Umbilical cord (tissue), 2 donors: ENCODE results near the gene CENPN. TPM values are rescaled to one million over a fixed set of nuclear protein-coding genes. Genes with fewer than 3 reads are reported as not detected.

Experiments
- DNase-seq: peaks from one replicate; pipeline ENCODE4 v3.0.0-alpha.2; 2015; ENCODE audit warnings: low spot score
- total RNA-seq: library from RNA; depleted of rRNA; stranded (reverse); fragments of >200 nt; gene quantifications from one replicate; pipeline ENCODE4 v1.2.3, GENCODE V29; 2014; ENCODE audit warnings: low replicate concordance; ENCODE audit not compliant: insufficient read depth

Gene CENPN
- total RNA-seq, 1 donor from 2014 or later: 14.9 TPM

DNA sequence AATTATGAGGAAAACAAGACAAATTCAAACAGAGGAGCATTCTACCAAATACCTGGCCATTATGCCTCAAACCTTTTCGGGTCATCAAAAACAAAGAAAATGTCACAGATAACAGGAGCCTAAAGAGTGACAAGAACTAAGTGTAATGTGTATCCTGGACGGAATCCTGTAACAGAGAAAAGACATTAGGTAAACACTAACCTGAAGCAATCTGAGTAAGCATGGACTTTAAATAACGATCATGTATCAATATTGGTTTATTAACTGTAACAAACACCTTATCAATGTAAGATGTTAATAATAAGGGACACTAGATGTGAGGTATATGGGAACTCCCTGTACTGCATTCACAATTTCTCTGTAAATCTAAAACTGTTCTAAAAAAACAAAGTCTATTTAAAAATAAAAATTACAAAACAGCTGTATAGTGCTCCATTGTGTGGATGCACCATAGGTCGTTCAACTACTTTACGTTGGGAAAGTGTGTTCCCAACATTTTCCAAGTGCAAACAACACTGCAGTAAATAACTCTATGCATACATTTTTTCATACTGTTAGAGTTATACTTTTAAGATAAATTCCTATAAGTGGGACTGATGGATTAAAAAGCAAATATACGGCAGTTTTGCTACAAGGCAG, 15.1 kb upstream of the CENPN start:
- no peak for DNase-seq

DNA sequence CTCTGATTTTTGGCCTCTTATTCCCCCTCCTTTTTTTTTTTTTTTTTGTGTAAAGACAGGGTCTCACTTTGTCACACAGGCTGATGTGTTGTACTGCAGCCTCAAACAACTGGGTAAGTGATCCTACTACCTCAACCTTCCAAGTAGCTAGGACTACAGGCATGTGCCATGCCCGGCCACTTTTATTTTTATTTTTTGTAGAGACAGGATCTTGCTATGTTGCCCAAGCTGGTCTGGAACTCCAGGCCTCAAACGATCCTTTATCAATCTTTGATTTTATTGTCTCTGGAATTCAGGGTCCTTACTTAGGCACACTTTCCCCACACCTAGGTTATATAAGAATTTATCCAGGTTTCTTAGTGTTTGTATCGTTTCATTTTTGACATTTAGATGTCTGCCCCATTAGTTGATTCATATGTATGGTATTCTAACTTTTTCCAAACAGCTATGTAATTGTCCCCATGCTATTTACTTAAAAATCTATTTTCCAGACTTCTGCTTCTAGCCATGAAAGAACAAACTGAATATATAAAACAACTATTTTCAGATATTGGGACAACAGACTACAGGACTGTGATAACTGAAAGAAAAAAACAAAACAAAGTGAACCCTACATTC, 14.2 kb upstream of the CENPN start:
- no peak for DNase-seq

DNA sequence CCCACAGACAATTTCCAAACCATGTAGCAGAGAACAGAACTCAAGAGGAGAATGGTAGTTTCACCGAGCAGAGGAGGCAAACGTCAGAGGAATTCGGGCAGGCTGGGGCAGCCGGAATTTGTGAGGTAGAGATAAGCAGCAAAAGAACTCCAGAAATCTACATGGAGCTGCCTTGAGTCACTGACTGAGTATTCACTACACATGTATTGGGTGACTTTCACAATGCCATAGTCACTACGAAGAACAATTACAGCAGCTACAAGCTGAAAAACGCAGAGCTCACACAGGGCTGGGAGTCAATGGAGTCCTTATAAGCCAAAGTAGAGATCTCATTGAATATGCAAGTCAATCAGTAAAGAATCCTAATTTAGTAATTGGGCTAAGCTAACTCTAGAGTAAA, 13.7 kb upstream of the CENPN start:
- peak; percentile 82 for DNase-seq

DNA sequence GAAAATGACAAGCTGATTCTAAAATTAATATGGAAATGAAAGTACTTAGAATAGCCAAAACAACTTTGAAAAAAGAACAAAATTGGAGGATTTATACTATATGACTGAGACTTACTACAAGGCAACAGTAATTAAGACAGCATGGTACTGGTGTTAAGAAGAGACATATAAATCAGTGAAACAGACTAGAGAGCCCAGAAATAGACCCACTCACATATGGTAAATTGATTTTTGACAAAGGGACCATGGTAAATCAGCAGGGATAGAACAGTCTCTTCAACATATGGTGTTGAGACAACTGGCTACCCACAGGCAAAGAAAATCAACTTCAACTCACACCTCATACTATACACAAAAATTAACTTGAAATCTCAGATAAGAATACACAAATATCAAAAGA, 13.2 kb upstream of the CENPN start:
- DNase-seq: no peak

DNA sequence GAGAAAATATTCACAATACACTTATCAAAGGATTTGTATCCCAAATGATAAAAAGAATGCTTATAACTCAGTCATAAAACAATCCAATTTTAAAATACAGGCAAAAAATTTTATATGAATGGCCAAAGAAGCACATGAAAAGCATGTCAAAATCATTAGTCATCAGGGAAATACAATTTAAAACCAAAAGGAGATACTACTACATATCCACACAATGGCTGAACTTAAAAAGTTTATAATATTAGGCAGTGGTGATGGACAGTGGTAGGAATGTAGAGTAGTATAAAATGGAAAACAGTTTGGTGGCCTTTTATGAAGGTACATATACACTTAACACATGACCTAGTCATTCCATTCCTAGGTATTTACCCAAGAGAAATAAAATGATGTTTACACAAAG, 12.6 kb upstream of the CENPN start:
- DNase-seq: no peak

DNA sequence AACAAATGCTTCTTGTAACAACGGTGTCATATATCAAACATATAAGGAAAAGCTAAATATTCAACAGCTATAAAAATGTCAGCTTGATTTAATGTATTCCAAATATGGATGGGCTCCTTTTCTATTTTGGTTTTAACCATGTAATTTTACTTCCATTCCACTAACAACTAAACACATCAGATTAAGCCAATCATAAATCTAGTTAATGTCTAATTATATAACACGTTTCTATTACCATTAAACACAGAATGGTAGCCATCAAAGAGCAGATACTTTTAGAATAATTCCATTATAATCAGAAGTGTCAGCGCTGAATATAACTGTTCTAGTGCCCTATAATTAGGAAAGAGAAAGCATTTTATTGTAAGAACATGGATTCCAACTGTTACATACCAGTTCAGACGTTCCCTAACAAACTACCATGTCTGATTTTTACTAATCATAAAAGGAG, 10.3 kb upstream of the CENPN start:
- peak; percentile 24 for DNase-seq

DNA sequence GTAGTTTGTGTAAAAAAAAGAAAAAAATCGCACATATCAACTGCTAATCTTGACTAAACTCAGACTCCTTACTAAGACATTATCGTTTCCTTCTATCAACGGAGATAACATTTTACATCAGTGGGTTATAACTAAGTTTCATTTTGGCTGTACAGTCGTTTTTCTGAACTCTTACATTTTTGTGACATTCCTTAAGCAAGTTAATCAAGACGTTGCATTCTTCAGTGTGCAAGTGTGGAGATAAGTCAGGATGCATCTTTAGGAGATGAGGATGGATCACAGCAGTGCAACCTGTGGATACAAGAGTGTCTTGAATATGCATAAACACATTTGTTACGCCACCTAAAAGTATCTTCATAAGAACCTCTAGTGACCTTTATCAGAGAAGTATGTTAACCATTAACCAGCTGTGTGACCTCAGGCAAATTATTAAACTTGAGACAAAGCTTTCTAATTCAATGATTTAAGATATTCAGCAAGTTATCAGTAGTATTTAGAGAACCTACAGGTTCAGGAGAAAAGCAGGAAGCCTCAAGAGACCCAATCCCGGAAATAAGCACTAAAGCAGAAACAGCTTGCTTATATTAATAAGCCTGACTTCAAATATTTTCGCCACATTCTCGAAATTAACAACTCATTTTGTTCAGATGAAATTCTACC, 9.7 kb upstream of the CENPN start:
- DNase-seq: peak; percentile 19

DNA sequence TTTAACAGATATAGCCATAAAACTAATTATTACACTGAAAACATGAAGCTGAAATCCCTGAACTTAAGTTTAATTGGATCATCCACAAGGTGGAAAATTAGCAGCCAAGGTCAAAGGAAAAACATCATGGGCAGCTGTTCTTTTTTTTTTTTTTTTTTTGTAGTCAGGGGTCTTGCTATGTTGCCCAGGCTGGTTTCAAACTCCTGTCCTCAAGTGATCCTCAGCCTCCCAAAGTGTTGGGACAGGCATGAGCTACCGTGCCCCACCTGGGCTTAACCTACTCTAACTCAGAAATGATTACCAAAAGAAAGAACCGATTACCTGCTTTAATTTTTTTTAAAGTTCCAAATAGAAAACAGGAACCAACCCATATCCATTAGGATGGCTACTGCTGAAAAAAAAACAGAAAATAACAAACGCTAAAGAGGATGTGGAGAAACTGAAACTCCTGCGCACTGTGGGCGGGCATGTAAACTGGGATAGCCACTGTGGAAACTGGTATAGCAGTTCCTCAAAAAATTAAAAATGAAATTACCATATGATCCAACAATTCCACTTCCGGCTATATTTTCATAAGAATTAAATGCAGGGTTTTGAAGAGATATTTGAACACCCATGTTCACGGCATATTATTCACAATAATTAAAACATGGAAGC, 8.9 kb upstream of the CENPN start:
- no peak for DNase-seq

DNA sequence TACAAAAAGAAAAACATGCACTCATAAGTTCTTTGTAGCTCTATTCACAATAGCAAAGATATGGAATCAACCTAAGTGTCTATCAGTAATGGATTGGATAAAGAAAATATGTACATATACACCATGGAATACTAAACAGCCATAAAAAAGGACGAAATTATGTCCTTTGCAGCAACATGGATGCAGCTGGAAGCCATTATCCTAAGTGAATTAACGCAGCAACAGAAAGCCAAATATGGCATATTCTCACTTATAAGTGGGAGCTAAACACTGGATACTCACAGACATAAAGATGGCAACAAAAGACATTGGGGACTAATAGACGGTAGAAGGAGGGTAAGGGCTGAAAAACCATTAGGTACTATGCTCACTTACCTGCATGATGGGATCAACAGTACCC, 6.1 kb upstream of the CENPN start:
- no peak for DNase-seq

DNA sequence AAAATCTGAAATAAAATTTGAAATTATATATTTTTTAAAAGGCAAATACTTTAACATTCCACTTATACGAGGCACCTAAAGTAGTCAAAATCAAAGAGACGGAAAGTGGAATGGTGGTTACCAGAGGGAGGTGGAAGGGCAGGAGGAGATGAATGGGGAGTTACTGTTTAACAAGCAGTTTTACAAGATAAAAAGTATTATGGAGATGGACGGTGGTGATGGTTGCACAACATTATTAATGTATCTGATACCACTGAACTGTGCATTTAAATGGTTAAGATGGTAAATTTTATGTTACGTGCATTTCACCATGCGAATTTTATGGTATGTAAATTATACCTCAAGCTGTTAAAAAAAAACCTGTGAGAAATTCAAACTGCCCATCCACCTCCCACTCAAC, 5.7 kb upstream of the CENPN start:
- no peak for DNase-seq

DNA sequence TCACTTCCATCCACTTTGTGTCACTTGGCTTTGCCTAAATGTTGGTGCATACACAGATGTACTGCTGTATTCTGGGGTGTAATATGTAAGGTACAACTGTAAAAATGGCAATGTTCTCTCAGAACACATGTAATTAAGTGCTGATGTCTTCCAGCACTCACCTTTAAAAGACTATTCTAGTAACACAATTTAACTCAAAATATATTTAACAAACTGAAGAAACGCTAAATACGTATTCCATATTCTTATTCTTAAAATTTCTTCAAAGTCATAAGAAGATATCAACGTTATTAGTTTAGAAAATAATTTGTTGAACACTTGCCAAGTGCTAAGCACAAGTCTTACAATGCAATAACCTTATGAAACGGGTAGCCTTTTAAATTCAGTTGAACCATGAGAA, 4.0 kb upstream of the CENPN start:
- no peak for DNase-seq

DNA sequence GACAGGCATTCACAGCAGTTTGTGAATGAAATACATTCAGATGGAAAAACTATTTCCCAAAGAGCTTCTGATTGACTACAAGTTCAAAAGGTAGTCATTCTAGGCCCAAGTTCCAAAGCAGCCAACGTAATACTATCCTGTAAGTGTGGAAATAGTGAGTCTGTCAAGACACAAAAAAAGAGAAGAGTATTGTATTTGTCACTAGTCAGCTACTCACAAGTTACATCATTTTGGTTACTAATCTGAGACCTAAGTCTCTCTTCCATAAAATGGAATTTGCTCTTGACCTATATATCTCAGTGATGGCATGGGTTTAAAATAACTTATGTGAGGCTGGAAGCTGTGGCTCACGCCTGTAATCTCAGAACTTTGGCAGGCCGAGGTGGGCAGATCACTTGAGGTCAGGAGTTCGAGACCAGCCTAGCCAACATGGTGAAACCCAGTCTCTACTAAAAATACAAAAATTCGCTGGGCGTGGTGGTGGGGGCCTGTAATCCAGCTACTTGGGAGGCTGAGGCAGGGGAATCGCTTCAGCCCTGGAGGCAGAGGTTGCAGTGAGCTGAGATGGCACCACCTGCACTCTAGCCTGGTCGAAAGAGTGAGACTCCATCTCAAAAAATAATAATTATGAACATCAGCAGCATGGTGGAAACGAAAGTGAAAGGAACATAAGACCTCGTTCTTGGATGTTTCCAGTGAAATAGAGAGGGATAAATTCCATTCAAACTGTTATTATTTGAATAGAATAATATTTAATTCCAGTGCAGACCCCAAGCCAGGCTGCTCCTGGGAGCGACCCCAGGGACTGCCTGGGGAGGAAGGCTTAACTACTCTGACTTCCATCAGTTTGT, 3.2 kb upstream of the CENPN start:
- DNase-seq: peak; percentile 52

DNA sequence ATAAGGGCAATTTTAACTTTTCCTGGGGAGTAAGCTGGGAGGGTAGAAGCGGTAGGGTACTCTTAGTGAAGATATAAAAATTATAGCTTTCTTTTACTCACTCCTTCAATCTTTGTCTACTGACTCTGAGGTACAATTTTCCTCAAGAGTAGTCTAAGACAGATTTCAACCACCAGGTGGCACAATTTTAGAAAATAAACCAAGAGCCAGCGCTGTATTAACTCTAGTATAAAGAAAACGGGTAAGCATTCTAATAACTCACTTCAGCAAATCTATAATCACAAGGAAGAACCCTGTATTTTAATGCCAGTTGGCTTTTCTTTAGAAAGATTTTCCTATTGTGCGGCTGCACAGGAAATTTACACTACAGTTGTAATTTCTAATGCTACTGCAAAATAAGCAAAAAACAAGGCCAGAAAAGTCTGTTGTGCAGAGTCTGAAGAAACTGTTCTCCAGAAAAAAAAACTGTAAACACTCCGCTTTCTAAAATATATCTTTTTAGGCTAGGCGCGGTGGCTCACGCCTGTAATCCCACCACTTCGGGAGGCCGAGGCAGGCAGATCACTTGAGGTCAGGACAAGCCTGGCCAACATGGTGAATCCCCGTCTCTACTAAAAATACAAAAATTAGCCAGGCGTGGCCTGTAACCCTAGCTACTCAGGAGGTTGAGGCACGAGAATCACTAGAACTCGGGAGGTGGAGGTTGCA, 2.2 kb upstream of the CENPN start:
- DNase-seq: peak; percentile 81

DNA sequence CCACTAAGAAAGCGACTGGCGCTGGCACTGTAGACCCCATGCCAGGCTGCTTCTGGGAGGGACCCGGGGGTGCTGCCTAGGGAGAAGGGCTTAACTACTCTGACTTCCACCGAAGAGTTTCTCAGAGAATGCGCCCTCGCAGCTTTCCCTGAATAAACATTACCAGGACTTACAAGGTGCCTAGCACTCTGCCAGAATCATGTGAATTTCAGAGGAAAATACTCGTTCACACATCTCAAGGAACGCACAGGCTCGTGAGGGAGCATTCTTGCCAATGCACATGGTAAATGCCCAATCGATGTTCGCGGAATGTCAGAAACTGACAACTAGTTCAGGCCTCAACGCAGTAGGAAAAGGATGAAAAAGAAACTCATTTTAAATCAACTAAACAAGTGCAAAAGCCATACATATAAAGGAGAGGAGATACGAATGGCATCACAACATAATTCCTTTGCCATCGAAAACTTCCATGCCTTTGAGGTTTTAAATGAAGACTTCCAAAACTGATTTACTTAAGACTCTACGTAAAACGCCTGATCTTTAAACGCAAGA, 1.3 kb upstream of the CENPN start:
- no peak for DNase-seq

DNA sequence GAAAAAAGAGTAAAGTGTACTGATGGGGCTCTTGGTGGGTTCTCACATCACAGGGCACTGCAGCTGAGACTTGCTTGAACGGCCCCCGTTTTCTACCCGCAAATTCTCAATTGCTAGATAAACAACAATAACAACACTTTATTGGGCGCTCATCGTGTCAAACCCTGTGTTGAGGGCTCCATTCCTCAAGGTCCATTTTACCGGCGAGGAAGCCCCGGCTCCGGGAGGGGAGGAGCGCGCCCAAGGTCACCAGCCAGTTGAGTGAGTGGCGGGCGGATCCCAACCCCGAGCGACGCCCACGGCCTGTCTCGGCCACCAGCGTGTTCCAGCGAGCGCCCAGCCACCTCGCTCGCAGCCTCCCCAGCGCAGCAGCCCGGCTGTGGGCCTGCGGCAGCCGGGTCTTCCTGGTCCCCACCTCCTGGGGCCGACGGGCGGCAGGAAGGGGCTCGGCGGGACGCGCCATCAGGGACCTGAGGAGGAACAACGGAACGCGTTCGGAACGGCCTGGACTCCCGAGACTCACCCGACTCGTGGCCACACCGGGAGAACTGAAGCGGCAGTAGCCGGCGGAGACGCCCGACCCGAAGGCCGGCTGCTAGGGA, 702 bp upstream of the CENPN start:
- peak; percentile 69 for DNase-seq

DNA sequence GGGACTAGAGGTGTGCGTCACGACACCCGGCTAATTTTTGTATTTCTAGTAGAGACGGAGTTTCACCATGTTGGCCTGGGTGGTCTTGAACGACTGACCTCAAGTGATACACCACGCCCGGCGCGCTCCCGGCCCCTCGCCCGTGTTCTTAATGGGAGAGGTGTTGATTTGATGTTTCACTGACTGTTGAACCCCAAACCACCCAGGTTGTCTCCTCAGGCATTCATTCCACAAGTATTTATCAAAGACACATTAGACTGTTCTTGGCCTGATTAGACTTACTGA, 1.4 kb downstream of the CENPN start:
- DNase-seq: no peak

DNA sequence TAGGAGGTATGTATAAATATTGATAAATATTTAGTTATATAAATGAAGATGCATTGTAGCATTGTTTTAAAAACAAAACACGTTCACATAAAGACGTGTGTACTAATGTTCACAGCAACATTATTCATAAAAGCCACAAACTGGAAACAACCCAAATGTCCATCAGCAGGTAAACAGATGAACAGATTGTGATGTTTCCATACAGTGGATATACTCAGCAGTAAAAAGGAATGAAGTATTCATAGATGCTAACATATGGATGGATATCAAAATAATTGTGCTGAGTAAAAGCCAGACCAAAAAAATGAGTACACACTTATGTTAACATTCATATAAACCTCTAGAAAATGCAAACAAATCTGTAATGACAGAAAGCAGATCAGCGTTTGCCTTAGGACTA, 6.0 kb downstream of the CENPN start:
- no peak for DNase-seq

DNA sequence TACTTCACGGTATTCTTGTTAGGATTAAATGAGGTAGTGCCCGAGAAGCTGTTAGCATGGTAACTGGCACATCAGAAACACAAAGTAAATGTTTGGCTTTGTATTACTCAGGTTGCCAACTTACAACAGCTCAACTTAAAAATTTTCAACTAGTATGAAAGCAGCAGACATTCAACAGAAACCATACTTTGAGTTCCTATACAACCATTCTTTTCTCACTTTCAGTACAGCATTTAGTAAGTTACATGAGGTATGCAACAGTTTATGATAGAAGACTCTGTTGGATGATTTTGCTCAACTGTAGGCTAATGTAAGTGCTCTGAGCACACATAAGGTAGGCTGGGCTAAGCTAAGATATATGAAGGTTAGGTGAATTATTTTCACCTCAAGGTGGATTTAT, 7.7 kb downstream of the CENPN start:
- no peak for DNase-seq

DNA sequence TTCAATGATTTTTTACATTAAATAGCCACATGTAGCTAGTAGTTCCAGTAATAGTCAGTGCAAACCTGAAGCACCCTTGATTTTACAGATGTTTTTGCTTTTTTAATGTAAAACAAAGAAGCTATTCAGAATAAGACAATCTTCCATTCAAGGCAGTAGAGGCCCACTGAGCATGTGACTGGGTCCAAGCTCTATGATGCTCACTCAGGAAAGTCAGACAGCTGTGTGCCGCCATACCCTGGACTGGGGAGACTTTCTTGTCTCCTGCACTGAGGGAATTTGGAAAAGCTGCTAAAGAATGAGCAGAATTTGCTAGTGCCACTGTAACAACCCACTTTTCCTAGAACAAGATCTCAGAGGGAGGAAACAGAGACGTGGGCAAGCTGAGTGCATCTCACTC, 11.5 kb downstream of the CENPN start:
- DNase-seq: no peak

DNA sequence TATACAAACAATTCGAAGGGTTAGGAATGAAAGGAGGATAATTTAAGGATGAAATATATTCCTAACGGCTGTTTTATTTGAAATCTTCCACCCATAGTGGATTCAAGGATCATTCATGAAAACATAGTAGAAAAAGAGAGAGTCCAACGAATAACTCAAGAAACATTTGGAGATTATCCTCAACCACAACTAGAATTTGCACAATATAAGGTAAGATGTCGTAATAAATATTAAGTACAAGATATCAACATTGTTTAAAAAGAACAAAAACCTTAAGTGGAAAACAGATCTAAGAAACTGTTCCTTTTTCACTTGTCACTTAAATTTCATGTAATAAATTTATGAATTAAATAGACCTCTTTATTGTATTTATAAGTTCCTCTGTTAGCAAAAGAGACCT, 19.4 kb downstream of the CENPN start:
- no peak for DNase-seq
